Spleen (tissue), 7 donors: ENCODE data around the gene SETBP1.

ENCODE experiments used
- POLR2AphosphoS5 ChIP-seq, 3 donors: sonication (generic); formaldehyde crosslinking; IDR thresholded peaks; one replicate each; pipeline ENCODE4 v1.5.1; 2017; ENCODE audit warnings: antibody characterized with exemption in 3 of 3
- TF ChIP-seq, protein P1 (sequence below), 11 experiments: fragments of 200-600 bp in 7 of 11; fragments of 450-650 bp in 4 of 11; sonication (generic) in 4 of 11; IDR thresholded peaks in 8 of 11; conservative IDR thresholded peaks in 3 of 11; 1 replicate in 7 of 11; 2 replicates in 4 of 11; pipeline versions ENCODE4 v1.4.0 to v1.8.0; 2016 to 2021; ENCODE audit warnings: antibody characterized with exemption in 11 of 11, inconsistent platforms in 4 of 11, mild to moderate bottlenecking in 1 of 11
- donor health status: DM: no; HTN: no; CAD: no; lungs with moderate emphysema.
- donor health status: DM: no; HTN: no; CAD: no.
- donor health status: DM: no; HTN: no; CAD: no.

DNA sequence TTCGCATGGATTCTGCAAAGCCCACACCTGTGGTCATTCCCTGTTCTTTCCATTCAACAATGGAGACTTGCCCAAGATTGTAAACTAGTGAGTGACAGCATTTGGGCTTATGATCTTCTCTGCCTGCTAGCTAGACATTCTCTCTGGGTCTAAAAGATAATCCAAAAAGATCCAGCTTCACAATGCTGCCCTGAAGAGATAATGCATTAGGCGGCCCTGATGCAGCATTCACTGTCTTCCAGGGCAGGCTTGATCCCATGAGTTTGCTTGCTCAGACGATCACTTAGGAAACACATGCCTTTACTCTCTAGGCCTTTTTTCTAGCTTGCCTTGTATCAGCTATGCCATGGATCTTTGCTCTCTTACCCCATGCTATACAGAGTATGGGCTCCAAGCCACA lies 196.1 kb downstream of the SETBP1 start:
- TF ChIP-seq, protein P1, sequence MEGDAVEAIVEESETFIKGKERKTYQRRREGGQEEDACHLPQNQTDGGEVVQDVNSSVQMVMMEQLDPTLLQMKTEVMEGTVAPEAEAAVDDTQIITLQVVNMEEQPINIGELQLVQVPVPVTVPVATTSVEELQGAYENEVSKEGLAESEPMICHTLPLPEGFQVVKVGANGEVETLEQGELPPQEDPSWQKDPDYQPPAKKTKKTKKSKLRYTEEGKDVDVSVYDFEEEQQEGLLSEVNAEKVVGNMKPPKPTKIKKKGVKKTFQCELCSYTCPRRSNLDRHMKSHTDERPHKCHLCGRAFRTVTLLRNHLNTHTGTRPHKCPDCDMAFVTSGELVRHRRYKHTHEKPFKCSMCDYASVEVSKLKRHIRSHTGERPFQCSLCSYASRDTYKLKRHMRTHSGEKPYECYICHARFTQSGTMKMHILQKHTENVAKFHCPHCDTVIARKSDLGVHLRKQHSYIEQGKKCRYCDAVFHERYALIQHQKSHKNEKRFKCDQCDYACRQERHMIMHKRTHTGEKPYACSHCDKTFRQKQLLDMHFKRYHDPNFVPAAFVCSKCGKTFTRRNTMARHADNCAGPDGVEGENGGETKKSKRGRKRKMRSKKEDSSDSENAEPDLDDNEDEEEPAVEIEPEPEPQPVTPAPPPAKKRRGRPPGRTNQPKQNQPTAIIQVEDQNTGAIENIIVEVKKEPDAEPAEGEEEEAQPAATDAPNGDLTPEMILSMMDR (IDR thresholded peaks at IDR 0.05 in 8 of 11, conservative IDR thresholded peaks at IDR 0.05 in 3 of 11): no peak
- TF ChIP-seq POLR2AphosphoS5 (IDR thresholded peaks at IDR 0.05): no peak
